ENCODE measurements around the gene CRYBG2.

Gene CRYBG2

DNA sequence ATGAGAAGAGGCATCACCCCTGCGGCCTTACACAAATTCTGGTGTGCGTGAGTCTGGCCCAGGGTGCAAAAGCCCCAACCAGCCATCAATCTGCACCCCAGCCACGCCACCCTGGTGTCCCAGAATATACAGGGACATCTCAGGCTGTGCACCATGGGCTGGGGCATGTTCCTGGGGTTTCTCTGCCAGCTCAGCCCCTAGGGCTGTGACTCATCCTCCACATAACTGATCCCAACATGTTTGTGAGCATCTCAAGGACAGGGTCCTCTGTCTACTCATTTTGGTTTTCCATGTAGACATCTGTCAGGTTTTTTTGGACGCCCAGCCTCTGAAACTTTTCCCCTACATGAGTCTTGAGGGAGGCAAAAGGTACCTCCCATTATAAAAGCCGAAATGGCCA is 18.1 kb upstream of the CRYBG2 start:
- DNase-seq (ENCODE audit: low read depth in 2 of 2), result no peak

DNA sequence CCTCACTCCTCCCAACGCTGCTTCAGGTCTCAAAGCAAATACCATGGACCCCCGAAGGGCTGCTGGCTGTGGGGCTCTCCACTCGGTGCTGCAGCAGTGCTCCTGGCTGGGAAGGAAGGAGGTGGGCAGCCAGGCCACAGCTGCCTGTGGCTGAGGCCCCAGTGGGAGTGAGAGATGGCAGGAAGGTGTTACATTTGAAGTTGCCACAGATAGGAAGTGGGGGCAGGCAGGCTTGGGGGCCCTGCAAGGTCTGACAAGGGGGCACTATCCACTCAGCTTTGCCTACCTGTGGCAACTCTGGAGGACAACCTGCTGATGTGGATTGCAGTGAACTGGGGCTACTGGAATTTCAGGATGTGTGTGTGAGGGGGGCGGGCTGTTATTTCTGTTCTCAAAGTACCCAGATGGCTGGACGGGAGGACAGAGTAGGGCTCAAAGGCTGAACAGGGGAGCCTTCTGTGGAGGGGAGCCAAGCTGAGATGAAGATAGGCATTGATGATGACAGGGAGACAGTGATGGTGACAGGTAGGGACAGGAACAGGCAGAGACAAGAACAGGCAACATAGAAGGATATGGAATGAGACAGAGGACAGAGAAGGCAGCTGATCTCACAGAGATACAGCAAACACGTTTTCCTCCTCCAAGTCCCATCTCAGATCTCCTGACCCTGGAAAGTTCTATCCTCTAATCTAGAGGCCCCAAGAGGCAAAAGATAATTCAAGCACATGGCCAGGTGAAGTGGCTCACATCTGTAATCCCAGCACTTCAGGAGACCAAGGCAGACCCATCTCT is 16.9 kb upstream of the CRYBG2 start:
- no peak for DNase-seq (ENCODE audit: low read depth in 2 of 2)

DNA sequence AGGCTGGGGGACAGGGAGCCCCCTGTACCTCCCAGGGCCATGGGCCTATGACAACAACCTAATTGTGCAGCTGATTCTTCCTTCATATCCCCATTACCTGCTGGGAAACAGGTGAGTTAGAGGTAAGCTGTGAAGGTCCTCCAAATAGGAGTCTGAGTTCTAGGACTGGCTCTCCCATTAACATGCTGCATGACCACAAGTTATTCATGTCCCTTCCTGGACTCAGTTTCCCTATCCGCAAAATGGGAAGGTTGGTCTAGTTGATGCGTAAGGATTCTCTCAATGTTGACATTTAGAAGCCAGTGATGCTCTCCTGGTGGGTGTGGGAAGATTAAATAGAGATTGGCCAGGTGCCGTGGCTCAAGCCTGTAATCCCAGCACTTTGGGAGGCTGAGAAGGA is 14.6 kb upstream of the CRYBG2 start:
- DNase-seq (ENCODE audit: low read depth in 2 of 2), result no peak

DNA sequence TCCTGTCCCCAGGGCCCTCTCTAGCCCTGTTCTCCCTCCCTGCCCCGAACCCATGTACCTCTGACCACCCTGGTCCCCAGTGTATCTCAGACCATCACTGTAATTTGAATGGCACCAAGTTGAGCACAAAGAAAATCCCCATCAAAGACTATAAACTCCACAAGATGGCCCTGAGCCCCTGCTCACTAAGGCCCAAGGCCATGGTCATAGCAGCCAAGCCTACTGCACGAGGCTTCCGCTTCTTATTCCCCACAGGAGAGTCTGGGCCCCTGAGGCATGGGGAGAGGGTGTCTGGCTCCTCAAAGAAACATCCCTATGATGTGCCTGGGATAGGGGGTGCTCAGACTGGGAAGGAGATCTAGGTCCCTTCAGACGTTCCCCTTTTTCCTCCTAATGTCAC is 14.1 kb upstream of the CRYBG2 start:
- no peak for DNase-seq (ENCODE audit: low read depth in 2 of 2)

DNA sequence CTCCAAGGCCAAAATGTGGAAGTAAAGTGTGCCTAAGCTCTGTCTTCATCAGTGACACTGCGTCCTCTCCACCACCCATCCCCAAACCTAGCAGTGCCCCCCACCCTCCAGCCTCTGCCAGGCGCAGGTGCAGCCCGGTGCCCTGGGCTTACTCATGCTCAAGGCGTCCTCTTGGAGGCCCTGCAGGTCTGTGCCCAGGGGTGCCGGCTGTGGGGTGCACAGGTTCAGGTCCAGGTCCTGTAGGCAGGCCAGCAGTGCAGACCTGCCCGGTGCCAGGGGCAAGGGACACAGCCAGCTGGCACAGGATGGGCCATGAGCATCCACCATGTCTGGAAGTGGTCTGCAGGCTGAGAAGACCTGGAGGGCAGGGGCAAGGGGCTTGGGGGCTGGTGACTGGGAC is 13.5 kb upstream of the CRYBG2 start:
- no peak for DNase-seq (ENCODE audit: low read depth in 2 of 2)

DNA sequence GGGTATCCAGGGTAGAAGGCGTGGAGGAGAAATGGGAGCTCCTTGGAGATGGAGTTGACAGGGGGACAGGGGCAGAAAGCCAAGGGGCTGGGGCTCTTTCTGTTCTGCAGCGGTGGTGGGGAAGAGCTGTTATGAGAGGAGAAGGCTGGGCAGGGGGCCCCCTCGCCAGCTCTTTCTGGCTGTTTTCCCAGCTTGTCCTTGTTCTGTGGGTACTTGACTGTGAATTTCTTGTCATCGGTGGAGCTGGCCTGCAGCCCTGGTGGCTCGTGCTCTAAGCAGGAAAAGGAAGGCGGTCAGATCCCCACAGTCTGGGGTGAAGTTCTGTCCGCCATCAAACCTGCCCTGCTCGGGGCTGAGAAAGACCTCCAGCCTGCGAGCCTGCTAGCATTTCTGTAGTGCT is 11.0 kb upstream of the CRYBG2 start:
- DNase-seq (ENCODE audit: low read depth in 2 of 2), result no peak

DNA sequence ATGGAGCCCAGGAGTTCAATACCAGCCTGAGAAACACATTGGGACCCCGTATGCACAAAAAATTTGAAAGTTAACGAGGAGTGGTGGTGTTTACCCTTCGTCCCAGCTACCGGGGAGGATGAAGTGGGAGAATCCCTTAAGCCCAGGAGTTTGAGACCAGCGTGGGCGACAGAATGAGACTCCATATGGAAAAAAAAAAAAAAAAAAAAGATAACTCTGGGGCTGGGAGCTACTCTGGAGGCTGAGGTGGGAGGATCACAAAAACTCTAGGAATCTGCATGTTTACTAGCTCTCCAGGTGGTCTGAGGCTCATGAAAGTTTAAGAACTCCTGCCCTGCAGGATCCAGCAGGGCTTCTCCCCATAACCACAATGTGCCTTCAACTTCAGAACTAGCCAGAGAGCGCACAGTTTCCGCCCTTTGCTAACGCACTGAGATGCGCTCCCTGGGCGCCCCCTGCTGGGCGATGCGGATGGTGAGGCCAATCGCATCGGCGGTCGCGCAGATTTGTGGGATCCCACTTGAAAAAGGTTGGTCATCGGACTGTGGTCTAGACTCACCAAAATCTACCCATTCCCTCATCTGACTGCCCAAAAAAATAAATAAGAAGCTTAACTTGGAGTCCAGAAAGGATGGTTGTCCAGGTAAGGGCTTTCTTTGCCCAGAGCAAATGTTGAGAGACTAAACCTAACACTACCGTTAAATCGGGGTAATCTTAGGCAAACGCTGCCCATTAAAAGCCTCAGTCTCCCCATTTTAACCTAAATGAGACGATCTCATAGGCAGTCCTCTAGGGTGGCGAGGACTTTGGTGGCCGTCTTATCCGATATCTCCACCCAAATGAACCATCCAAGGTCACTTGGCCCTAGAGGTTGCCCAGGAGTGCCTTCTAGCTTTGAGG is 9.9 kb upstream of the CRYBG2 start:
- peak; percentile 58 to 76 for DNase-seq (ENCODE audit: low read depth in 2 of 2)

DNA sequence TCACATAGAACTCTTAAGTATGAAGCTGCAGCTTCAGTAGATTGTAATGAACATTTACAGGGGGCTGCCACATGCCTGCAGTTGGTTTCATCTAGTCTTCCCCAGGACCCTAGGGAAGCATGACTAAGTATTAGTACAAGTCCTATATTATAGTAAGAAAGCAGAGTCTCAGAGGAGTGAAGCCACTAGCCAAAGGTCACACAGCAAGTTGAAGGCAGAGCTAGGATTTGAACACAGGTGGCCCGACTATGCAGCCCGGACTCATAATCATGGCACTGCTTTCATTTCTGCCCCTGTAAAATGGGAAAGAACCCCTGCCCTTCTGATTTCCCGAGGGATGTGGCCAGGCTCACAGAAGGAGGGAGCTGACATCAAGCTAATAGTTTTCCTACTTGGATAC is 8.4 kb upstream of the CRYBG2 start:
- no peak for DNase-seq (ENCODE audit: low read depth in 2 of 2)

DNA sequence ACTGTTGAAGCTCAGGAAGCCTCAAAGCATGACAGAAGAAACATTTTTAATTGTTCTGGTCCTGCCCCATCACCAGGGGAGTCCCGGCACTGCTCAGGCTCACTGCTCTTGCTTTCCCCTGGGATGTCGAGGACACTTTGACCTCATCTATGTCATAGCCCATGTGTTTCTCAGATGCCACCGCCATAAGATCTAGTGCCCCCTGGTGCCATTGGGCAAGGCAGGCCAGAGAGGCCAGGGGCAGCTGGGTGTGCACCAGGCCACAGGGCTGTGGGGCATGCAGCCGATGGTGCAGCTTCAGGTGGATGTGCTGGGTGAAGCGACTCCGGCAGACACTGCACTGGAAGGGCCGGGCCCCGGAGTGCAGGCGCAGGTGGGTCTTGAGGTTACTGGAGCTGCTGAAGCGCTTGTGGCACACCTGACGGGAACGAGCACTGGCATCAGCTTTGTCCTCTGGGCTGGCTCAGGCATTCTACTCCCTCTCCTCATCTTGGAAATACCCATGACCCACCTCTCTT is 7.7 kb upstream of the CRYBG2 start:
- DNase-seq (ENCODE audit: low read depth in 2 of 2), result no peak

DNA sequence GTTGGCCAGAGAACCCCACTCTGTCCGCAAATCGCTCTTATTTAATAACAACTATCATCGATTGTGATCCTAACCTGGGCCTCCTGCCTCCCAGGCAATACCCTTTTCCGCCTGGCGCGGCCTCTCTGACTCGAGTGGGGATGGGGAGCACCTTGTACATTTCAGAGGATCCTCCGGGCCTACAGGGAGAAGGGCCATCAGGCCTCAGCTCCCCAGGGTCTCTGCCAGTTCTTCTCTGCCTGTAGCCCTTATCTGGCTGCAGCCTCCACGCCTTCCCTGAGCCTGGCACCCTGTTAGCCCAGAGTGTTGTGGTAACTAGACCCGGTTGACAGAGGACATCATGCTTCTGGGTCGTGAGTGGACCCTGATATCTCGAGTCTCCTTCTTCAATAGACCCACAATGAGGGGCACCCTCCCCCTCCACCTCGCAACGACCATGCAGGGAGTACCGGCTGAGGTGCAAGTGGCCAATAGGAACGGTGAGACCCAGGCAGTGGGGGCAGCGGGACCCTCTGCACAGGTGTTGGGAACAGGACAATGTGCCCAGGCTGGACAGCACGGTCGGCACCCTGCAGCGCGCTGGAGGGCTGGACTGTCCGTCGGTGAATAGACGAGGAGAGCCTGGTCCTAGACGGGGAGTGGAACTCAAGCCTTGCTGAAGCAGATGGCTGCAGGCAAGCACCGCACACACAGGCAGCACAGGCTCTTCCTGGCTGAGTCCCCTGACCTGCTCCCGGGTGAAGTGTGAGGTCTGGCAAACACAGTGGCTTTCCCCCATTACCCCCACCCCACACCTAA is 7.1 kb upstream of the CRYBG2 start:
- DNase-seq (ENCODE audit: low read depth in 2 of 2), result no peak

DNA sequence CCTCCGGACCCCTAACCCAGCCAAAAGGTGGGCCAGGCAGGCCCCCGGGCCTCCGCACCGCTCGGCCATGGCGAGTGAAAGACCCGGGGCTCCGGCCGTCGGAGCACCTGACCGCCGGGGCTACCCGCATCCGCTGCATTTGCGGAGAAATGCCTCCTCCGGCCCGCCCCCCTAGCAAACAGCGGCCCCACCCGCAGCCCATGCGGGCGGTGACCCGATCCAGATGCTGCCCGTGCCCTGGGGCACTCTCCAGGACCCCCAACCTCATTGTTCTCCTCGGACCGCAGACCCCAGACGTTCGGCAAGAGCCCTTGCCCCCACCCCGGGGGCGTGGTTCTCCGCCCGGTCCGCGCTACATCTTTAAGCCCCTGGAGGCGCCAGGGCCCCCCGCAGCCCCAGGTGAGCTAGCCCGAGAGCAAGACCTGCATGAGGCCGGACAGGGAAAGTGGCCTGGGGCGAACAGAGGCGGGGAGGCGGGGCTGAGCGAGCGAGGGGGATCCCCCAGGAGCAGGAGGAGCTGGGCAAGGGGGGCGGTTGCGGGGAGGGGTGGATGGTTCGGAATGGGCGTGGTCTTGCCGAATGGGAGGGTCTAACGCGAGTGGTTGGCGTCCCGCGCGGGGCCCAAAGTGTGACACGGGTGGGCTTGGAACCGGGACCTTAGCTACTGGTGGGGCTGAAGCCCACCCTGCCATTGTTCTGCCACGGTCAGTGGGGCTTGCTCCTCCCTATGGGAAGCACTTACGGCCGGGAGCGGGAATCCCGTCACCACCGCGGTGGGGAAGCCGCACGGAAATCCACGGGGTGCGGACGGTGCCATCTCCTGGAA is 6.3 kb upstream of the CRYBG2 start:
- DNase-seq (ENCODE audit: low read depth in 2 of 2), result peak; percentile 11 to 19

DNA sequence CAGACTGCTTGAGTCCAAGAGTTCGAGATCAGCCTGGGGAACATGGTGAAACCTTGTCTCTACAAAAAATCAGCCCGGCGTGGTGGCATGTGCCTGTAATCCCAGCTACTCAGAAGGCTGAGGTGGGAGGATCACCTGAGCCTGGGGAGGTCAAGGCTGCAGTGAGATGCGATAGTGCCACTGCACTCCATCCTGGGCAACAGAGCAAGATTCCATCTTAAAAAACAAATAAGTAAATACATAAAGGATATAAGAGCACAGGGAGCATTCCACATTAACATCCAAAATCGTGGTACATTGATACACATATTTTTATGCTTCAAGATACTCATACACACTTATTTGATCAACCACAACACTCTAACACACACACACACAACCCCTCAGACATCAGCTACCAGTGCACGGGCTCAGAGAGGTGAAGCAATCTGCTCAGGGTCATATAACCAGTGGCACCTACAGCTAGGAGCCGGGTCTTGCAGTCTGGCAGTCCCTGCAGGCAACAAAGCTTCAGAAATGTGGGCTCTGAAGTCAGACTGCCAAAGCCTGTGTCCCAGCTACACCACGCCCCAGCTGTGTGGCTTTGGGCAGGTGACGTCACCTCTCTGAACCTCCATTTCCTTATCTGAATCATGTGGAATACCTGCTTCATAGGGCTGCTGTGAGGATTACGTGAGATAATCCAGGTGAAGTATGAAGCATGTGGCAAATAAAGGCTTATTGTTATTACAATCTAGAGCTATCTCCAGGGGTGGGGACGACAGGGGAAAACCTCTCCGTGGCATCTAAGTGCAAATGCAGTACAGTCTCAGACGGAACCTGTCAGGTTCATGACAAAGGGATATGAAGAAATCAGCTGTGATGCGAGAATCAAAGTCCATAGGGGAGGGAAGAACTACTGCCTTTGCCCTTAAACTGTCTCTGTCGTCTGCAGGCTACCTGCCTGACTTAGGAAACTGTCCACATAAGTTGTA is 4.8 kb upstream of the CRYBG2 start:
- peak; percentile 19 to 40 for DNase-seq (ENCODE audit: low read depth in 2 of 2)

DNA sequence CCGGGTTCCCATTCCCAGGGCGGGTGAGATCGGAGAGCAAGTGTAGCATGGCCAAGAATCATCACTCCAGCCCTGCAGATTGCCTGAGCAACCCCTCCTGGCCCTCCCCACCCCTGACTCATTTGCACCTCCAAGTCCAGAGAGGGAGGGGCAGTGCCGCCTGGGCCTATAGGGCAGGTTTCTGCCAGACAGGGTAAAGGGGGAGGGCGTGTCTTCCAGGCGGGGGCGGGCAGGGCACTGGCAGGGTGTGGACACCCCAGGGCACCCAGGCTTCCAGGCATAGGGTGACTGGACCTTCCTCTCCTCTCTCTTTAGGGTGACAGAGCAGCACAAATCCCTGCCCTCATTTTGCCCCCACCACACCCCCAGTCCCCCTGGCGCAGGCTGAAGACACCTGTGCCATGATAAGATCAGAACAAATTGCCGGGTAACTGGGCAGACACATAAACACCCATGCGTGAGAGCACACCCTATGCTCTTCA is 3.2 kb upstream of the CRYBG2 start:
- DNase-seq (ENCODE audit: low read depth in 2 of 2), result no peak

DNA sequence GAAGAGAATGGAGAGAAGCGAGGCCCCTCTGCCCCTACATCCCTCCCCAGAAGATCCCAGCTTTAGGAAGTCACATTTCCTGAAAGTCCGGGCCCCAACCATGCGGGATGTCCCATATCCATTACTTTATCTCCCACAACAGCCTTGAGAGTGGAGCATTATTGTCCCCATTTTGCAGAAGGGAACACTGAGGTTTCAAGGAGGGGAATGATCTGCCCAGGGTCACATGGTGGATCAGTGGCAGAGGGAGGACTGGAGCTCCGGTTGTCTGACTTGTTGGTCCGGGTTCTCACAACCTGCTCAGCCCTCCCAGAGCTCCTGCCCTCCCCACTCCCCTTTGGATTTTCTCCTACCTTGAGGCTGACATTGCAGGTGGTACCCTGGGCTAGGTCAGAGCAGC is 2.2 kb upstream of the CRYBG2 start:
- DNase-seq (ENCODE audit: low read depth in 2 of 2), result no peak

DNA sequence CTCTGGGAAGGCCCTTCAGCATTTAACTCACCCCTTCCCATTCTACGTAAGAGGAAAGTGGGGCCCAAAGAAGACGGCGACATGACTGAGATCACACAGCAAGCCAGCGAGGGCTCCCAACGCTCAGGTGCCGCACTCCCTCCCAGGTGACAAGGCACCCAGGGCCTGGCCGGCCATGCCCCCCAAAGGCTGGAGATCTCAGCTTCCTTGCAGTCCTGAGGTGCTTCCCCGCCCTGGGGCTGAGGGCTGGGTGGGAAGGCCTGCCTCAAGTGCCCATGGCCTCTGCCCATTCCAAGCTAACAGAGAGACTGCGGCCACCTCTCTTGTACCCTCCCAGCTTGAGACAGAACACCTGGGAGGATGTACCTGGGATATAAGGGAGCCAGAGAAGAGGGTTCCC is 1.0 kb upstream of the CRYBG2 start:
- DNase-seq (ENCODE audit: low read depth in 2 of 2), result no peak

DNA sequence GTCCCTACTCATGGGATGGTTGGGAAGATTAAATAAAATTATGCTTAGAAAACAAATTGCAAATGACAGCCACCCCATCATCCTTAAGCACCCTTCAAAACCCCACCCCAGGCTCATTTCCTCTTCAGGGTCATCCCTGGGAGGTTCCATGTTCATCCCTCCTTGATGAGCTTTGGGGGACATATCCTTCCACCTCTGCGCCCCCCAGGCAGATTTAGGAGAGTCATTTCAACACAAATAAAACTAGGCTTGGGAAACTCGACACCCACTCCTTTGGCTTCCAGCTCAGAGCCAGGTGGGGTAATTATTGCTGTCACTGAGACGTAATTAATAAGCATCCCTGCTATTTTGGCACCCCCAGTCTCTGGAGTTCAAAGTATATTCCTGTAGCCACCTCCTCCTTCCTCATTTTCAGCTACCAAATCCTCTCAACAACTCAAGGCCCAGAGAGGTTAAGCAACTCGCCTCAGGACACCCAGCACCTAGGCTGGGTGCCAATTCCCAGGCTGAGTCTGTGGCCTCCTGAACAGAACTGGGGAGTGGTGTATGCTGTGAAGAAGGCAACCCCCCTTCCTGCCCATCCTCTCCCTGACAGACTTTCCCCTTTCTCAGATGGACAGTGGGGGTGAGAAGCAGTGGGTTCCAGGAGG is 595 bp downstream of the CRYBG2 start:
- DNase-seq (ENCODE audit: low read depth in 2 of 2), result no peak

DNA sequence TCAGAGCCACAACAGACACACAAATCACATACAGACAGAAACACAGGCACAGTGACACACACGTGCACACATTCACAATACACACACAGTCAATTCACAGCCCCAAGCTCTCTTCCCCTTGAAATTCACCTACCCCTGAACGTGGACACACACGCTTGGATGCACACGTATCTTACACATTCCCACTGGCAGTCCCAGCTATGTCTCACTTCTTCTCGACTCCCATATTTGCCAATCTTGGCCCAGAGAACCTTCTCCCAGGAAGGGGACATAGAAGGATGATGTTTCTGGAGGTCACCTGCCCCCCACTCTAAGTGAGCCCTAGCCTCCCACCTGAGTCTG is 1.6 kb downstream of the CRYBG2 start:
- DNase-seq (ENCODE audit: low read depth in 2 of 2), result no peak

DNA sequence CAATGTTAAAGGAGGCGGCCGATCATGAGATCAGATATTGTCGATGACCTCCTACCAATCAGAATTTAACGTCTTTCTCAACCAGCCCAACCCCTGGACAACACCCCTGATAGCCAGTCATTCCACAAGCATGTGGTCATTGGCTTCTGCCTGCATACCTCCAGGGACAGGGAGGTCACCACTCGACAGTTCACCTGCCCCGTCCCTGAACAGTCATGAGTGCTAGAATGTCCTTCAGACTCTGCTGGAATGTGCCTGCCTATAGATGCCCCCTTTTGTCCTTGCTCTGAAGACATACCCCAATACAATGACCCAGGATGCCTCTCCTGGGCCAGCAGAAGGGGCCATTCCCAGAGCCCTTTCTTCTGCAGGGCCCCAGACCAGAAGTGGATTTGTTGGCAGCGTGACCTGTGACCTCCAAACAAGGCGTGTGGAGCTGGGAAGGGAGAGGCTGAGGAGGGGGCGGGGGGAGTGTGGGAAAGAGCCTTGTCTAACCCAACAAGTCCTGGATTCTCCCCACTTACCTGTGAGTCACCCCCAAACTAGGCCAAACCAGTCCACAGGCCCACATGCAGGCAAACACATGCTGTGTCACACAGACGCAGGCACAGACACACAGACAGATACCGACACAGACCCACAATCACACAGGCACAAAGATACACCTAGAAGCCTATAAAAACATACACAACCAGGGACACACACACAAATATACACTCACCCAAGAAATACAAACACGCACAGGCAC is 2.2 kb downstream of the CRYBG2 start:
- no peak for DNase-seq (ENCODE audit: low read depth in 2 of 2)

Measured in stimulated activated CD8-positive, alpha-beta memory T cell treated with anti-CD3 and anti-CD28 coated beads, Interleukin-7, amount 100 ng/mL, for 1 hour (primary cell).